Endometrial microvascular endothelial cells (primary cell): ENCODE data around the gene STOML2. TPM values are rescaled to one million over a fixed set of nuclear protein-coding genes. Genes with fewer than 3 reads are reported as not detected.

Source experiments
- in situ Hi-C: cut with HindIII; loops from 2 replicates; pipeline ENCODE4 v1.10.0; 2017; ENCODE audit warnings: low sequenced_read_pairs, low pct_unique_long_range_greater_than_20kb; ENCODE audit errors: inconsistent ontology term
- total RNA-seq: library from RNA; depleted of rRNA; stranded (reverse); fragments of >200 nt; gene quantifications from one replicate; pipeline ENCODE4 v1.2.3, GENCODE V29; 2015; ENCODE audit errors: inconsistent ontology term

Gene STOML2
- total RNA-seq, 1 donor from 2014 or later: 223 TPM

- in situ Hi-C loops: no loop called here
These were observed 24.9 kb downstream of the STOML2 start for GRCh38 chr9:35078066-35078465.

- in situ Hi-C loops: no loop called here
These were observed 26.1 kb downstream of the STOML2 start for GRCh38 chr9:35076848-35077247.

GRCh38 chr9:35075358-35075757, 27.6 kb downstream of the STOML2 start:
- in situ Hi-C loops: no loop called here

- in situ Hi-C loops: no loop called here
These were observed 28.1 kb downstream of the STOML2 start for GRCh38 chr9:35074791-35075190.

GRCh38 chr9:35074141-35074540, 28.8 kb downstream of the STOML2 start:
- in situ Hi-C loops: no loop called here

GRCh38 chr9:35073279-35073612, 29.7 kb downstream of the STOML2 start:
- in situ Hi-C loops: no loop called here

GRCh38 chr9:35072461-35073278, 30.3 kb downstream of the STOML2 start, which contains the start of gene VCP:
Gene VCP (minus strand): TSS chr9:35072625. CDS start chr9:35072353, 272 bp downstream.
- in situ Hi-C loops: no loop called here

GRCh38 chr9:35071814-35072460, 31.0 kb downstream of the STOML2 start:
- in situ Hi-C loops: no loop called here

GRCh38 chr9:35070823-35071813, 31.8 kb downstream of the STOML2 start:
- in situ Hi-C loops: no loop called here

GRCh38 chr9:35069020-35069419, 33.9 kb downstream of the STOML2 start:
- in situ Hi-C loops: no loop called here

- in situ Hi-C loops: no loop called here
These were observed 35.9 kb downstream of the STOML2 start for GRCh38 chr9:35067056-35067455.

GRCh38 chr9:35060548-35061207, 42.3 kb downstream of the STOML2 start:
- in situ Hi-C loops: no loop called here

GRCh38 chr9:35059438-35059837, 43.5 kb downstream of the STOML2 start:
- in situ Hi-C loops: no loop called here

GRCh38 chr9:35057271-35057620, 45.7 kb downstream of the STOML2 start:
- in situ Hi-C loops: no loop called here

- in situ Hi-C loops: no loop called here
These were observed 46.2 kb downstream of the STOML2 start for GRCh38 chr9:35056571-35057270.

- in situ Hi-C loops: no loop called here
These were observed 47.9 kb downstream of the STOML2 start for GRCh38 chr9:35054871-35055644.

- in situ Hi-C loops: no loop called here
These were observed 48.6 kb downstream of the STOML2 start for GRCh38 chr9:35054185-35054835.
